K562 (cell line): Measurements from ENCODE around the gene NUP210. TPM values are rescaled to one million over a fixed set of nuclear protein-coding genes. Genes with fewer than 3 reads are reported as not detected.

ENCODE experiments used
- ASH1L ChIP-seq: fragments of 450-650 bp; IDR thresholded peaks from 2 replicates; pipeline ENCODE4 v1.6.1; 2018; ENCODE audit warnings: borderline replicate concordance, mild to moderate bottlenecking, low read depth; ENCODE audit not compliant: partially characterized antibody
- CBX3 ChIP-seq, 2 experiments: IDR thresholded peaks; 1 replicate in 1 of 2; 2 replicates in 1 of 2; pipeline ENCODE4 v1.6.1; 2012; ENCODE audit warnings: inconsistent platforms in 2 of 2, low read length in 2 of 2, borderline replicate concordance in 1 of 2, control low read depth in 1 of 2
- CHD4 ChIP-seq: fragments of 200-600 bp; sonication (generic); IDR thresholded peaks from 3 replicates; pipeline ENCODE4 v1.6.1; 2012; ENCODE audit warnings: low read depth, mild to moderate bottlenecking, mixed read lengths, low read length, inconsistent platforms; ENCODE audit not compliant: insufficient read depth, insufficient replicate concordance, poor library complexity, severe bottlenecking
- FOXP1 ChIP-seq: sonication (generic); formaldehyde crosslinking; IDR thresholded peaks from 2 replicates; pipeline ENCODE4 v1.8.0; 2022; ENCODE audit warnings: mild to moderate bottlenecking, missing genetic modification reagents
- HDAC1 ChIP-seq, 2 experiments: fragments of 450-650 bp; IDR thresholded peaks; 2 replicates each; pipeline ENCODE4 v1.6.1; 2016 to 2017; ENCODE audit warnings: inconsistent platforms in 1 of 2, mild to moderate bottlenecking in 1 of 2, moderate library complexity in 1 of 2
- HDAC6 ChIP-seq: IDR thresholded peaks from 2 replicates; pipeline ENCODE4 v1.6.1; 2012; ENCODE audit warnings: low read depth, mild to moderate bottlenecking, control low read depth, inconsistent platforms, low read length, moderate library complexity
- HMGN3 ChIP-seq: IDR thresholded peaks from 2 replicates; pipeline ENCODE4 v1.6.1; 2011; ENCODE audit warnings: borderline replicate concordance, low read depth, mild to moderate bottlenecking, mixed read lengths, low read length; ENCODE audit not compliant: insufficient read length; ENCODE audit errors: extremely low read depth
- NCOA6 ChIP-seq: fragments of 450-650 bp; IDR thresholded peaks from 2 replicates; pipeline ENCODE4 v1.6.1; 2017; ENCODE audit warnings: mild to moderate bottlenecking
- NR1H2 ChIP-seq: sonication (generic); formaldehyde crosslinking; IDR thresholded peaks from 2 replicates; pipeline ENCODE4 v1.4.0; 2020; ENCODE audit warnings: mild to moderate bottlenecking, missing genetic modification reagents
- NR2F6 ChIP-seq: fragments of 450-650 bp; formaldehyde crosslinking; IDR thresholded peaks from 2 replicates; pipeline ENCODE4 v1.4.0; 2020; ENCODE audit warnings: mild to moderate bottlenecking
- OTX1 ChIP-seq: fragments of 450-650 bp; formaldehyde crosslinking; IDR thresholded peaks from 2 replicates; pipeline ENCODE4 v1.4.0; 2022; ENCODE audit warnings: mild to moderate bottlenecking
- RCOR1 ChIP-seq, 2 experiments: IDR thresholded peaks; 2 replicates each; pipeline ENCODE4 v1.6.1; 2012; ENCODE audit warnings: low read depth in 2 of 2, low read length in 2 of 2, borderline replicate concordance in 1 of 2, improper control_type of control experiment in 1 of 2
- SMARCA5 ChIP-seq: fragments of 450-650 bp; IDR thresholded peaks from 2 replicates; pipeline ENCODE4 v1.6.1; 2016
- SMC3 ChIP-seq: conservative IDR thresholded peaks from 2 replicates; pipeline ENCODE4 v1.6.1; 2011; ENCODE audit warnings: low read depth, low read length, improper control_type of control experiment; ENCODE audit not compliant: insufficient read depth
- SP1 ChIP-seq: sonication (generic); formaldehyde crosslinking; IDR thresholded peaks from 2 replicates; pipeline ENCODE4 v1.8.1; 2022; ENCODE audit warnings: mild to moderate bottlenecking, missing genetic modification reagents
- TAF7 ChIP-seq: fragments of 450-650 bp; IDR thresholded peaks from 2 replicates; pipeline ENCODE4 v1.6.1; 2016; ENCODE audit warnings: missing genetic modification characterization, missing compliant biosample characterization
- TOE1 ChIP-seq, 2 experiments: fragments of 450-650 bp in 1 of 2; sonication (generic) in 1 of 2; formaldehyde crosslinking in 1 of 2; IDR thresholded peaks; 2 replicates each; pipeline versions ENCODE4 v1.7.1 to v1.8.0; 2016 to 2022; ENCODE audit warnings: borderline replicate concordance in 2 of 2, mild to moderate bottlenecking in 2 of 2, antibody characterized with exemption in 1 of 2, inconsistent platforms in 1 of 2, low read depth in 1 of 2, missing genetic modification reagents in 1 of 2, moderate library complexity in 1 of 2
- ZNF175 ChIP-seq: fragments of 200-800 bp; sonication (Bioruptor generic); IDR thresholded peaks from 2 replicates; pipeline ENCODE4 v1.6.1; 2016; ENCODE audit warnings: low read depth, mild to moderate bottlenecking, missing genetic modification characterization, missing compliant biosample characterization
- ZNF408 ChIP-seq: fragments of 250-450 bp; sonication (Bioruptor Pico); IDR thresholded peaks from 2 replicates; pipeline ENCODE4 v1.4.0; 2020; ENCODE audit warnings: low read depth, mild to moderate bottlenecking, moderate library complexity
- polyA plus RNA-seq, 8 experiments: library from polyadenylated mRNA; depleted of rRNA in 4 of 8; stranded (reverse) in 5 of 8; unstranded in 3 of 8; fragments of >200 nt; fragmentation: Nextera tagmentation in 2 of 8; fragmentation: Illumina TruSeq in 1 of 8; extraction: Ambion mirVana in 2 of 8; extraction: Trizol in 1 of 8; gene quantifications; 2 replicates each; pipeline versions ENCODE4 v1.2.1 to v1.2.3, GENCODE V29; 2011 to 2014; ENCODE audit warnings: inconsistent platforms in 1 of 8, missing spikeins in 1 of 8
- total RNA-seq, 7 experiments: library from RNA; depleted of rRNA in 6 of 7; stranded (reverse); fragments of >200 nt in 6 of 7; fragmentation: Illumina TruSeq in 2 of 7; extraction: Trizol in 2 of 7; gene quantifications; 2 replicates each; pipeline versions ENCODE4 v1.2.1 to v1.2.3, GENCODE V29; 2011 to 2021; ENCODE audit warnings: low replicate concordance in 1 of 7
- TF ChIP-seq, protein P1 (sequence below): sonication (generic); formaldehyde crosslinking; IDR thresholded peaks from 2 replicates; pipeline ENCODE4 v1.8.1; 2023; ENCODE audit warnings: mild to moderate bottlenecking, missing genetic modification reagents
- TF ChIP-seq, protein P2 (sequence below): fragments of 450-650 bp; IDR thresholded peaks from 2 replicates; pipeline ENCODE4 v1.6.1; 2018; ENCODE audit warnings: mild to moderate bottlenecking, low read depth; ENCODE audit not compliant: partially characterized antibody
- TF ChIP-seq, protein P3 (sequence below), 2 experiments: fragments of 200-800 bp in 1 of 2; sonication (Bioruptor generic) in 1 of 2; sonication (generic) in 1 of 2; formaldehyde crosslinking in 1 of 2; IDR thresholded peaks in 1 of 2; conservative IDR thresholded peaks in 1 of 2; 2 replicates each; pipeline versions ENCODE4 v1.5.0 to v1.6.1; 2016 to 2020; ENCODE audit warnings: missing compliant biosample characterization in 1 of 2, missing genetic modification characterization in 1 of 2, missing genetic modification reagents in 1 of 2
- TF ChIP-seq, protein P4 (sequence below): sonication (generic); formaldehyde crosslinking; IDR thresholded peaks from 2 replicates; pipeline ENCODE4 v1.8.0; 2022; ENCODE audit warnings: mild to moderate bottlenecking, missing genetic modification reagents

Gene NUP210
- total and polyA plus RNA-seq, 9 of the 15 experiments (the other 6 are each of a cell fraction or from before 2014, with no cell fraction given) = 1.2 to 138 (median 44.0) TPM

DNA sequence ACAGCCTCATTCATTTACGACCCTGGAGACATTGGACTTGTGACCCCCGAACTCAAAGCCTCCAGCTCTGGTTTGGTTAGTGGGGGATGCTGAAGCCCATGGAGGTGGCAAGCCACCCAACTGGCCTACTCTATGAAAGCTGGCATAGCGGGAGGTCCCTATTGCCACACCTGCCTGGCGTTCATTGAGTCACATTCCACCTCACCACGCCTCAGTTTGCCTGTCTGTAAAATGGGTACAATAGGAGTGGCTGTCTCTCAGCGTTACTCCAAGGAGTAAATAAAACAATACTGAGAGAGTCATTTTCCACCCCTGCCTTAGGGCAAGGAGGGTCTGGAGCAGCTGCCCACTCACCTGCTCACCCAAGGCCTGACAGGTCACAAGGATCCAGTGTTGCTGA, 60.2 kb downstream of the NUP210 start (continued):
- no peak for TF ChIP-seq SMC3
- no peak for TF ChIP-seq HMGN3
- TF ChIP-seq ASH1L = no peak
- no peak for TF ChIP-seq NR2F6
- no peak for TF ChIP-seq ZNF175
- TF ChIP-seq NCOA6 = no peak
- TF ChIP-seq, protein P1, sequence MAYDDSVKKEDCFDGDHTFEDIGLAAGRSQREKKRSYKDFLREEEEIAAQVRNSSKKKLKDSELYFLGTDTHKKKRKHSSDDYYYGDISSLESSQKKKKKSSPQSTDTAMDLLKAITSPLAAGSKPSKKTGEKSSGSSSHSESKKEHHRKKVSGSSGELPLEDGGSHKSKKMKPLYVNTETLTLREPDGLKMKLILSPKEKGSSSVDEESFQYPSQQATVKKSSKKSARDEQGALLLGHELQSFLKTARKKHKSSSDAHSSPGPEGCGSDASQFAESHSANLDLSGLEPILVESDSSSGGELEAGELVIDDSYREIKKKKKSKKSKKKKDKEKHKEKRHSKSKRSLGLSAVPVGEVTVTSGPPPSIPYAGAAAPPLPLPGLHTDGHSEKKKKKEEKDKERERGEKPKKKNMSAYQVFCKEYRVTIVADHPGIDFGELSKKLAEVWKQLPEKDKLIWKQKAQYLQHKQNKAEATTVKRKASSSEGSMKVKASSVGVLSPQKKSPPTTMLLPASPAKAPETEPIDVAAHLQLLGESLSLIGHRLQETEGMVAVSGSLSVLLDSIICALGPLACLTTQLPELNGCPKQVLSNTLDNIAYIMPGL = no peak
- TF ChIP-seq SMARCA5 = peak; percentile 56; the same call in 1 of the 2 replicates
- no peak for TF ChIP-seq TAF7 (tag)
- peak in 1 of 2 experiments; percentile 47; a peak in 1 of 3 replicates for TF ChIP-seq CBX3 (IDR thresholded peaks at IDR 0.05; ENCODE audit: borderline replicate concordance in 1 of 2, low read length in 2 of 2)
- no peak for TF ChIP-seq TOE1 (IDR thresholded peaks at IDR 0.05; ENCODE audit: borderline replicate concordance)
- TF ChIP-seq TOE1 (CRISPR knock-in tag; IDR thresholded peaks at IDR 0.05; ENCODE audit: borderline replicate concordance, low read depth) = no peak
- TF ChIP-seq, protein P2, sequence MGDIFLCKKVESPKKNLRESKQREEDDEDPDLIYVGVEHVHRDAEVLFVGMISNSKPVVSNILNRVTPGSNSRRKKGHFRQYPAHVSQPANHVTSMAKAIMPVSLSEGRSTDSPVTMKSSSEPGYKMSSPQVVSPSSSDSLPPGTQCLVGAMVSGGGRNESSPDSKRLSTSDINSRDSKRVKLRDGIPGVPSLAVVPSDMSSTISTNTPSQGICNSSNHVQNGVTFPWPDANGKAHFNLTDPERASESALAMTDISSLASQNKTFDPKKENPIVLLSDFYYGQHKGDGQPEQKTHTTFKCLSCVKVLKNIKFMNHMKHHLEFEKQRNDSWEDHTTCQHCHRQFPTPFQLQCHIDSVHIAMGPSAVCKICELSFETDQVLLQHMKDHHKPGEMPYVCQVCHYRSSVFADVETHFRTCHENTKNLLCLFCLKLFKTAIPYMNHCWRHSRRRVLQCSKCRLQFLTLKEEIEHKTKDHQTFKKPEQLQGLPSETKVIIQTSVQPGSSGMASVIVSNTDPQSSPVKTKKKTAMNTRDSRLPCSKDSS = no peak
- no peak for TF ChIP-seq HDAC6
- TF ChIP-seq SP1 (CRISPR knock-in tag) = peak; percentile 37; the same call in 1 of the 2 replicates
- TF ChIP-seq HDAC1 (IDR thresholded peaks at IDR 0.05) = no peak
- no peak for TF ChIP-seq OTX1 (CRISPR knock-in tag)
- TF ChIP-seq NR1H2 (CRISPR knock-in tag) = no peak
- peak; percentile 63 to 78; a peak in 2 of 4 replicates for TF ChIP-seq RCOR1 (IDR thresholded peaks at IDR 0.05; ENCODE audit: borderline replicate concordance in 1 of 2, low read depth in 2 of 2, low read length in 2 of 2)
- no peak for TF ChIP-seq ZNF408
- TF ChIP-seq, protein P3, sequence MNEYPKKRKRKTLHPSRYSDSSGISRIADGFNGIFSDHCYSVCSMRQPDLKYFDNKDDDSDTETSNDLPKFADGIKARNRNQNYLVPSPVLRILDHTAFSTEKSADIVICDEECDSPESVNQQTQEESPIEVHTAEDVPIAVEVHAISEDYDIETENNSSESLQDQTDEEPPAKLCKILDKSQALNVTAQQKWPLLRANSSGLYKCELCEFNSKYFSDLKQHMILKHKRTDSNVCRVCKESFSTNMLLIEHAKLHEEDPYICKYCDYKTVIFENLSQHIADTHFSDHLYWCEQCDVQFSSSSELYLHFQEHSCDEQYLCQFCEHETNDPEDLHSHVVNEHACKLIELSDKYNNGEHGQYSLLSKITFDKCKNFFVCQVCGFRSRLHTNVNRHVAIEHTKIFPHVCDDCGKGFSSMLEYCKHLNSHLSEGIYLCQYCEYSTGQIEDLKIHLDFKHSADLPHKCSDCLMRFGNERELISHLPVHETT (CRISPR knock-in tag; conservative IDR thresholded peaks at IDR 0.05 in 1 of 2, IDR thresholded peaks at IDR 0.05 in 1 of 2) = no peak
- TF ChIP-seq, protein P4, sequence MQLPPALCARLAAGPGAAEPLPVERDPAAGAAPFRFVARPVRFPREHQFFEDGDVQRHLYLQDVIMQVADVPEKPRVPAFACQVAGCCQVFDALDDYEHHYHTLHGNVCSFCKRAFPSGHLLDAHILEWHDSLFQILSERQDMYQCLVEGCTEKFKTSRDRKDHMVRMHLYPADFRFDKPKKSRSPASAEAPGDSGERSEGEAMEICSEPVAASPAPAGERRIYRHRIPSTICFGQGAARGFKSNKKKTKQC (CRISPR knock-in tag) = no peak
- no peak for TF ChIP-seq FOXP1 (CRISPR knock-in tag)
- peak; percentile 75 for TF ChIP-seq CHD4
